HepG2 (cell line): Measurements from ENCODE around the gene ZNF597. TPM values are rescaled to one million over a fixed set of nuclear protein-coding genes. Genes with fewer than 3 reads are reported as not detected.

Experiments
- ATAC-seq: fragments of 200-7000 bp; cut with Tn5 transposase; 3 replicates; pipeline ENCODE4 v1.9.1; 2020; ENCODE audit warnings: mild to moderate bottlenecking, moderate library complexity
- BruUV-seq: library from RNA; stranded (reverse); fragments of 400-500 nt; replicated peaks from 2 replicates; lab custom pipeline; 2021; lab: Mats Ljungman, UMichigan
- CTCF ChIA-PET: fragments of 300-600 bp; formaldehyde crosslinking; extraction: SDS; loops from one replicate; lab custom pipeline; 2021; ENCODE audit warnings: low total read pairs, inconsistent platforms, low intra/inter-chr PET ratio; lab: Yijun Ruan, JAX
- POLR2A ChIA-PET: fragments of 350-600 bp; sonication (Branson Sonifier 250); formaldehyde crosslinking; loops from one replicate; lab custom pipeline; 2020; ENCODE audit warnings: antibody characterized with exemption, inconsistent platforms; lab: Yijun Ruan, JAX
- DNase-seq: peaks from one replicate; pipeline ENCODE4 v3.0.0-alpha.2; 2015; ENCODE audit warnings: low spot score
- FAIRE-seq: peaks from 3 replicates; lab custom pipeline; 2011; peaks lifted over from hg19 to GRCh38; lab: Jason Lieb, UNC
- H2AFZ ChIP-seq: one replicate; pipeline ENCODE4 v1.6.1; 2011; ENCODE audit warnings: low read length, inconsistent platforms
- H3K27ac ChIP-seq: fragments of 300-600 bp; 3 replicates; pipeline ENCODE4 v1.8.0; 2011; ENCODE audit warnings: mixed run types, mild to moderate bottlenecking, mixed read lengths, low read length, inconsistent platforms; ENCODE audit not compliant: insufficient read depth; ENCODE audit errors: extremely low read length
- H3K27me3 ChIP-seq, 2 experiments: fragments of 200-600 bp in 1 of 2; 2 replicates in 1 of 2; 3 replicates in 1 of 2; pipeline versions ENCODE4 v1.6.0 to v1.8.0; 2011; ENCODE audit warnings: low read length in 2 of 2, mild to moderate bottlenecking in 2 of 2, moderate library complexity in 2 of 2, inconsistent platforms in 1 of 2; ENCODE audit not compliant: insufficient read depth in 2 of 2, control insufficient read depth in 1 of 2
- H3K36me3 ChIP-seq, 2 experiments: fragments of 200-600 bp in 1 of 2; replicated peaks in 1 of 2; 2 replicates in 1 of 2; 3 replicates in 1 of 2; pipeline versions ENCODE4 v1.5.1 to v1.8.0; 2011; ENCODE audit warnings: low read length in 2 of 2, inconsistent platforms in 1 of 2; ENCODE audit not compliant: insufficient read depth in 2 of 2, control insufficient read depth in 1 of 2
- H3K4me1 ChIP-seq: 2 replicates; pipeline ENCODE4 v1.5.1; 2012; ENCODE audit warnings: low read length, inconsistent platforms; ENCODE audit not compliant: insufficient read depth
- H3K4me2 ChIP-seq: 2 replicates; pipeline ENCODE4 v1.6.0; 2011; ENCODE audit warnings: low read depth, low read length, inconsistent platforms
- H3K4me3 ChIP-seq, 3 experiments: fragments of 200-600 bp in 1 of 3; sonication (generic), shearing (Covaris generic) in 1 of 3; replicated peaks in 1 of 3; 2 replicates each; pipeline ENCODE4 v1.5.1; 2011 to 2016; ENCODE audit warnings: low read length in 3 of 3, inconsistent platforms in 2 of 3, low read depth in 2 of 3, mild to moderate bottlenecking in 2 of 3, control low read depth in 1 of 3, mixed read lengths in 1 of 3; ENCODE audit not compliant: insufficient read depth in 1 of 3
- H3K79me2 ChIP-seq: one replicate; pipeline ENCODE4 v1.6.1; 2011; ENCODE audit warnings: low read length, inconsistent platforms; ENCODE audit not compliant: insufficient read depth
- H3K9ac ChIP-seq: 2 replicates; pipeline ENCODE4 v1.6.0; 2011; ENCODE audit warnings: mild to moderate bottlenecking, low read depth, low read length, inconsistent platforms; ENCODE audit not compliant: insufficient read depth
- H3K9me3 ChIP-seq: 2 replicates; pipeline ENCODE4 v1.5.1; 2012; ENCODE audit warnings: mild to moderate bottlenecking, low read length
- H4K20me1 ChIP-seq: 2 replicates; pipeline ENCODE4 v1.6.0; 2011; ENCODE audit warnings: inconsistent platforms, mild to moderate bottlenecking, low read length, moderate library complexity; ENCODE audit not compliant: insufficient read depth
- AGO2 ChIP-seq: fragments of 200-400 bp; formaldehyde crosslinking; optimal IDR thresholded peaks from 2 replicates; pipeline ENCODE3; 2017; ENCODE audit warnings: mild to moderate bottlenecking, low read depth, low read length, moderate library complexity
- KDM6A ChIP-seq: IDR thresholded peaks from 2 replicates; pipeline ENCODE4 v1.6.1; 2016; ENCODE audit warnings: low read depth
- RBAK ChIP-seq: sonication (generic); formaldehyde crosslinking; IDR thresholded peaks from 2 replicates; pipeline ENCODE4 v1.5.1; 2020; ENCODE audit warnings: mild to moderate bottlenecking, missing genetic modification reagents
- SRSF1 ChIP-seq: fragments of 200-400 bp; formaldehyde crosslinking; optimal IDR thresholded peaks from 2 replicates; pipeline ENCODE3; 2017; ENCODE audit warnings: mild to moderate bottlenecking, low read depth, low read length, moderate library complexity
- SSRP1 ChIP-seq: IDR thresholded peaks from 2 replicates; pipeline ENCODE4 v1.6.1; 2016; ENCODE audit warnings: control low read depth
- ZNF451 ChIP-seq: sonication (generic); formaldehyde crosslinking; IDR thresholded peaks from 2 replicates; pipeline ENCODE4 v1.5.0; 2020; ENCODE audit warnings: mild to moderate bottlenecking, missing genetic modification reagents
- ZNF639 ChIP-seq: conservative IDR thresholded peaks from 2 replicates; pipeline ENCODE4 v1.6.1; 2018; ENCODE audit warnings: missing genetic modification reagents
- WGBS: methylation state at CpG from one replicate; pipeline ENCODE4 v1.1.6; 2017; ENCODE audit warnings: low lambda C conversion rate; 5-methylcytosine and 5-hydroxymethylcytosine counted together
- in situ Hi-C: cut with HindIII; loops from 2 replicates; pipeline ENCODE4 v1.10.0; 2017; ENCODE audit warnings: low pct_unique_long_range_greater_than_20kb; ENCODE audit not compliant: extremely low pct_ligation_motif_present
- intact Hi-C: fragments of 100-400 bp; cut with micrococcal nuclease; formaldehyde crosslinking; loops from one replicate; pipeline ENCODE4 v1.10.0; 2022; ENCODE audit not compliant: unreplicated experiment
- polyA plus RNA-seq, 8 experiments: library from polyadenylated mRNA; depleted of rRNA in 3 of 8; stranded (reverse) in 7 of 8; unstranded in 1 of 8; fragments of >200 nt; fragmentation: Illumina TruSeq in 4 of 8; extraction: Trizol in 4 of 8; gene quantifications; 2 replicates each; pipeline versions ENCODE4 v1.2.1 to v1.2.3, GENCODE V29; 2011 to 2016; ENCODE audit warnings: low read depth in 4 of 8, missing spikeins in 1 of 8, mixed read lengths in 1 of 8; ENCODE audit not compliant: insufficient read depth in 1 of 8
- total RNA-seq, 5 experiments: library from RNA; depleted of rRNA; stranded (reverse); fragments of >200 nt; fragmentation: Illumina TruSeq; extraction: Trizol; gene quantifications; 2 replicates each; pipeline ENCODE4 v1.2.3, GENCODE V29; 2016; ENCODE audit warnings: low read depth in 1 of 5

Gene ZNF597
- total and polyA plus RNA-seq, 2 of the 13 experiments (the other 11 are each of a cell fraction or from before 2014, with no cell fraction given): 1.3 to 2.4 TPM

- WGBS: 100% methylated on average over 1 of the region's 20 CpGs
- H3K9ac ChIP-seq: no peak overlapping the region
- no peak for DNase-seq
- H3K36me3 ChIP-seq: peaks cover 26 to 54% of the 10 kb centered on the region in 2 experiments
- no TSS peak for BruUV-seq
- H3K79me2 ChIP-seq: peaks cover under 1% of the 10 kb centered on the region
- H2AFZ ChIP-seq: no peak overlapping the region
- H3K27me3 ChIP-seq: no peaks in the 10 kb centered on the region
- peaks cover 5% of the 10 kb centered on the region; the same call in 1 of the 2 replicates for H4K20me1 ChIP-seq
- in situ Hi-C loops (no loop called here), intact Hi-C loops (no loop called here)
- no peak overlapping the region for H3K4me3 ChIP-seq
- ChIA-PET CTCF (no interaction called here), POLR2A (interaction anchor here (1.4 kb wide), 1 partner anchor 85 kb away, joined by 6 read pairs; the partner anchor contains the start of genes ZNF174 and ZSCAN32)
- TF ChIP-seq KDM6A (CRISPR knock-in tag) (no peak), SSRP1 (CRISPR knock-in tag) (no peak), SRSF1 (peak; percentile 12), ZNF639 (CRISPR knock-in tag) (no peak), AGO2 (peak; percentile 93), ZNF451 (no peak), RBAK (CRISPR knock-in tag) (no peak)
- H3K9me3 ChIP-seq: no peaks in the 10 kb centered on the region
- H3K4me2 ChIP-seq: no peak overlapping the region
- H3K27ac ChIP-seq: no peak overlapping the region
- FAIRE-seq: no peak
- ATAC-seq: no peak
- peaks cover 15% of the 10 kb centered on the region for H3K4me1 ChIP-seq
Measured at GRCh38 chr16:3485821-3486505, 42.7 kb upstream of the ZNF597 start.
